GM18507 (cell line): ENCODE data around the gene BBS7.

Experiments used
- DNase-seq: peaks from one replicate; pipeline ENCODE4 v3.0.0; 2011; ENCODE audit warnings: low read depth; ENCODE audit not compliant: insufficient read length; ENCODE audit errors: extremely low spot score
- FAIRE-seq: peaks from 2 replicates; lab custom pipeline; 2011; peaks lifted over from hg19 to GRCh38; lab: Jason Lieb, UNC

BBS7 gene

DNA sequence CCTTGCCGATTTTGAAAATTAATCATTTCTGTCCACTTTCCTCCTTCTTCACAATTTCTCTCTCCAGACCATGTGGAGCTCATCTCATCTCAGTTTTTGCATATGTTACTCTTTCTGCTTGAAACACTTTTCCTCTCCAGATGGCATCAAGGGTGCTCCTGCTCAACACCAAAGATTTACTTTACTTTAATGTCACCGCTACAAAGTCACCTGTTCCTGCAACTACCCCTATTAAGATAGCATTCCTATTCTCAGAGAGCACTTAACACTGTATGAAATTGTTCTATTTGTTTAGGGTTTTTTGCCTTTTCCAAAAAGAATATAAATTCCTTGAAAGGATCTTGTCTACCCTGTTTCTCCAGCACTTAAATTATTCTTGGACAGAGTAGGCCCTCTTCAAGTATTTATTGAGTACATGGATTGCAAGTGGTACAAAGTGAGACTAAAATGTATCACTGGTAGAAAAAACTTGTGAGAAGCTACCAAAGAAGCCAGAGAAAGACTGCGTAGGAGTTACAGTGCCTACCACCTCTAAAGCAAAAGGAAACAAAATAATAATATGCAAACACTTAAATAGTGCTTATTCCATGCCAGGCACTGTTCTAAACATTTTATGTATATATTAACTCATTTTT lies 70.3 kb downstream of the BBS7 start:
- DNase-seq (no peak), FAIRE-seq (peak; percentile 5)

DNA sequence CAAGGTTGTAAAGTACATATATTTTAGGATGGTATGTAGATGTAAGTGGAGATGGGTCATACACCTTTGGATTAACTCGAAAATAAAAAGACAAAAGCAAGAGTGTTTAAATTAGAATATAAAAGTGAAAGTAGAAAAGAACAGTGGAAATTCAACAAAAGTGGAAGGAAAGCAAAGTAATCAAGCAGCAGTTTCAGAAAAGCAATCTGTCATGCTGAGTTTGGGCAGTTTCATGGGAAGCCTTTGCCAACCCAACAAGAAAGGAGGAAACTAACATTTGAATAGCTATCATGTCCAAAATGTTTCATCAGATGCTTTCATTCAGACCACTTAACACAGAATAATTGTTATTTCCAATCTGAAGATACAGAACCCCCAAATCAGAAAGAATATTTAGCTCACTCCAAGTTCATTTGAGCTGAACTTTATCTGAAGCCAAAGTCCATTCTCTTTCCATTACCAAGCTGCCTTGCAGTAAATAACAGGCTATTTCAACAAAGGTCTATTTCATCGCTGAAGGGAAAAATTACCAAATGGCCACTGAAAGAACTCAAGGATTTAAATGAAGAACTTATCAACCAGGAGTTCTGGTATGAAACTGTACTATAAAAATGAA lies 71.0 kb downstream of the BBS7 start:
- FAIRE-seq (no peak), DNase-seq (no peak)

- no peak for DNase-seq
- FAIRE-seq = no peak
These were observed 74.0 kb downstream of the BBS7 start for GRCh38 chr4:121796283-121796682.

- DNase-seq (no peak), FAIRE-seq (no peak)
These were observed 75.6 kb downstream of the BBS7 start for GRCh38 chr4:121794505-121795188.

DNA sequence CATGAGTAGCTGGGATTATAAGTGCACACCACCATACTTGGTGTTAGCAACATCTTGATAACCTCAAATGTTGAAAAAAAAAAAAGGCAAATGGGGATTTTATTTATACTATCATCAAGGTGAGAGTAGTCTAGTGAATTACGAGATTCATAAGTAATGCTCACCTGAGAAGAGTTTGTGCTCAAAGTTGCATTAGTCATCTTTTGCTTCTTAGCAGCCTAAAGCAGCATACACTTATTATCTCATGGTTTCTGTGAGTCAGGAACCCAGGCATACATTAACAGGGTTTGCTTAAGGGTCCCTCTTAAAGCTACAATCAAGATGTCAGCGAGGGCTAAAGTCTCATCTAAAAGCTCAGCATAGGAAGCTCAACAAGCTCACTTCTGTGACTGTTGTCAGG lies 77.3 kb downstream of the BBS7 start:
- FAIRE-seq = no peak
- DNase-seq = no peak

DNA sequence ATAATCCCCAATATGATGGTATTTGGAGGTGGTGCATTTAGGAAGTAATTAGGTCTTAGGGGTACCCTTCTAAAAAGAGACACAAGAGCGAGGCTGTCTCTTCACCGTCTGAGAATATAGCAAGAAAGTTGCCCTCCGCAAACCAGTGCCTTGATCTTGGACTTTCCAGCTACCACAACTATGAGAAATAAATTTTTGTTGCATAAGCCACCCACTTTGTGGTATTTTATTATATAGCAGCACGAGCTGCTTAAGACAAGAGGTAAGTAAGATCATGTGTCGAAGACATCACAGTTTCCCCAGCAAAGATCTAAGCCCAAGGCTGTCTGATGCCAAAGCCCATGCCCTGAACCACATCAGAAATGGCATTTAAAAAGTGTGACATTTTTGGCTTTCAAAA lies 78.8 kb downstream of the BBS7 start:
- no peak for FAIRE-seq

DNA sequence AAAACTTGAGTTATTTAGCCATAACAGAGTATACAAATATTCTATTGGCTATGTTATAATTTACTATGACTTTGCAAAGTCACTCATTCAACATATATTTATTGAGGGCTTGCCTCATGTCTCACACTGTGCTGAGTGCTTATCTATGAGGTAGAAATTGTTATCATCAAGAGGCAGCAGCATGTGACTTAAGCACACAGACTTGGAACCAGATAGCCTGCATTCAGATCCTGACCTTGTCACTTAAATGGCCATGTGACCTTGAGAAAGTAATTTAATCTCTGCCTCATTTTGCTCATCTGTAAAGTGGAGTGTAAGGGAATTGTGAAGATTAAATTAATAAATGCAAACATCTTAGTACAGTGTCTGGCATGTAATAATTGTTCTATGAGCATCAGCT lies 79.3 kb downstream of the BBS7 start:
- DNase-seq (no peak), FAIRE-seq (no peak)

More for the DNA sequence above, 78.8 kb downstream of the BBS7 start:
- DNase-seq = no peak

GRCh38 chr4:121789960-121790829 lies 80.1 kb downstream of the BBS7 start:
- FAIRE-seq = no peak
- DNase-seq = no peak

- FAIRE-seq (no peak), DNase-seq (no peak)
These were observed 80.8 kb downstream of the BBS7 start for GRCh38 chr4:121789455-121789854.

DNA sequence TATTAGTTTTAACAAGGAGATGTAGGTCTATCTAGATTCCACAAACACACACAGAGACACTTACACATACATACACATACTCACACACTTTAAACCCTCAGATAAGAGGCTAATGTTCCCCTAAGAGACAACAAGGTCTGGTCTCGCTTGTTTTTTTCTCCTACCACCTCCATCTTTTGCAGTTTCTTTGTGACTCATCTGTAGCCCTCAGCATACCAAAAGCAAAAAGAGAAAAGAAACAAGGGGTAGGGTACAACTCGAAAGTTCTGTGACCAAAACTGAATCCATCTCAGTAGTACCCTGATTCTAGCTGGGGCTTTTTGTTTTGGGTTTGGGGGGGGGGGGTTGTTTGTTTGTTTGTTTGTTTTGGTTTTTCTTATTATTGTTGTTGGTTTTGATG lies 81.4 kb downstream of the BBS7 start:
- no peak for DNase-seq
- no peak for FAIRE-seq

DNA sequence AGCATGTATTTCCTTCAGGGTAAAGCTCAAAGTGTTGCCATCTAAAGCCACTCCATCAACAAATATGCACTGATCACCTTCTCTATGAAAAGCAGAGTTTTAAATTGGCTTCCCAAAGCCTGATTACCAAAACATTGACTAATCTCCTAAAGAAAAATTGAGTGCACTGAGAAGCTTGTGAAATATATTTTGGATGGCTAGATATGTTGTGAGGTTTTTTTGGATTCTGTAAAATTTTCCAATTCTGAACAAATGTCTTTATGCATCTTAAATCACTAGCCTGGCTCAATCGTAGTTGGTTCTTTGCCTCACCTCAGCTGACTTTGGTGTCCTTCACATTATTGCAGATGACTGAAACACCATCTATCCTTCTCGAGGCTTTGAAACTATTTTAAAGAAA lies 84.1 kb downstream of the BBS7 start:
- FAIRE-seq = no peak

GRCh38 chr4:121785479-121785878 lies 84.8 kb downstream of the BBS7 start:
- DNase-seq = no peak
- FAIRE-seq = no peak

More for the DNA sequence above, 84.1 kb downstream of the BBS7 start:
- no peak for DNase-seq

GRCh38 chr4:121784975-121785374 lies 85.3 kb downstream of the BBS7 start:
- no peak for DNase-seq

GRCh38 chr4:121784401-121784800 lies 85.9 kb downstream of the BBS7 start:
- FAIRE-seq (no peak), DNase-seq (no peak)

More at GRCh38 chr4:121784975-121785374, 85.3 kb downstream of the BBS7 start:
- FAIRE-seq = no peak

- DNase-seq (no peak), FAIRE-seq (no peak)
These were observed 87.1 kb downstream of the BBS7 start for GRCh38 chr4:121783210-121783609.

DNA sequence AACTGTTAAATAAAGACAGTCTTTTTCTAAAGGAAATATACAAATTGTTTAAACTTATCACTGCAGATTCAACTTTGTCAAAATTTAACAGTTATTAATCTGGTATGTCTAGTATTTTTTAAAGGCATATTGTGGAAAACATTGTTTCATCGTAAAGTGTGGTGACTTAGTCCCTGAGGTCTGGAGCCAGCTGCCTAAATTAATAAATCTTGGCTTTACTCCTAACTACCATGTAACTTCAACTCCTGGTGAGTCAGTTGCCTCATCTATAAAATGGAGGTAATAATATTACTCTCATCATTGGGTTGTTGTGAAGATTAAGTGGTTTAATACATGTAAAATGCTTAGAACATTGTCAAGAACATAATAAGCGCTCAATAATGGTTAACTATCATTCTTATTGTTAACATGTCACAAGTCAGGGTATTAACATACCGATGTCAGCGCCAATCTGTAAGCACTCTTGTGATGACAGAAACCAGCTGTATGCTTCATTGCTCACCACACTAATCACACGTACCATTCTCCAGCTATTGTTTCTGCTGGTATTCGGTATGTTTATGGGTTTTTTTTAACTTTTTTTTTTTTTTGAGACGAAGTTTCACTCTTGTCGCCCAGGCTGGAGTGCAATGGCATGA lies 91.2 kb downstream of the BBS7 start:
- no peak for FAIRE-seq
- DNase-seq = no peak

- FAIRE-seq (no peak), DNase-seq (no peak)
These were observed 92.6 kb downstream of the BBS7 start for GRCh38 chr4:121777625-121778024.

DNA sequence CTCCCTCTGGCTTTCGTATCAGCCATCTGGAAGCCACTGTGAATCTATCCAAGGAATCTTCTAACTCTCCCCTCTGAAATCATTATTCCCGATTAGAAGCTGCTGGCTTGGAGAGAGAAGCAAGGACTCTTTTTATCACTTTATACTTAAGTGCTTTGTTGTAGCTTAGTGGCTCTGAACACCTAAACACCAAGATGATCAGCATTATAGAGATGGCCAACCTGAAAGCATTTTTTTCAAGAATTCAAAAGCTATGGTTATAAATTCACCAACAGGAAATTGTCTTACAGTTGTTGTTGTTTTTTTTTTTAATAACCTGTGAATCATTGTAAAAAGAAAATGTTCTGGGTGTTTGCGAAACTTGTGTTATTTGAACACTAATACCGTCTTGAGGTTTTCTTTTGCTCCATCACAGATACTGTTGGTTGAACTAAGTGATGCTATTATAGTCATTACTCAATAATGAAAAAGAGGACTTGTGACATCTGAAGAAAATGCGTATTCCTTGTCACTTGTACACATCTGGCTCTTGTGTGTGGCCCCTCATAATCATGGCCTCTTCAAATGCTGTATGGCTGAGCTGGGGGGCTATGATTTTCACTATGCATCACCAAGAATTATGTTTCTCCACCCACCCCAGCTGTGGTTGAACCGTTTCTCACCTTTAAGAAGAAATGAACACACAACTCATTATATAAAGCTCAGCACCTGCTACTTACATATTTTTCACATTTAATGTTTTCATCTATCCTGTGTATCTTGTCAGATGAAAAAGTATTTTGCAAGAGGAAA lies 93.5 kb downstream of the BBS7 start:
- FAIRE-seq = no peak
- no peak for DNase-seq
